ENCODE measurements around the gene WWOX.

WWOX gene

GRCh38 chr16:78413651-78414050 is 314.2 kb downstream of the WWOX start:
- POLR2A ChIA-PET, result no interaction called here
- CTCF ChIA-PET, result no interaction called here
- TF ChIP-seq, protein P1, sequence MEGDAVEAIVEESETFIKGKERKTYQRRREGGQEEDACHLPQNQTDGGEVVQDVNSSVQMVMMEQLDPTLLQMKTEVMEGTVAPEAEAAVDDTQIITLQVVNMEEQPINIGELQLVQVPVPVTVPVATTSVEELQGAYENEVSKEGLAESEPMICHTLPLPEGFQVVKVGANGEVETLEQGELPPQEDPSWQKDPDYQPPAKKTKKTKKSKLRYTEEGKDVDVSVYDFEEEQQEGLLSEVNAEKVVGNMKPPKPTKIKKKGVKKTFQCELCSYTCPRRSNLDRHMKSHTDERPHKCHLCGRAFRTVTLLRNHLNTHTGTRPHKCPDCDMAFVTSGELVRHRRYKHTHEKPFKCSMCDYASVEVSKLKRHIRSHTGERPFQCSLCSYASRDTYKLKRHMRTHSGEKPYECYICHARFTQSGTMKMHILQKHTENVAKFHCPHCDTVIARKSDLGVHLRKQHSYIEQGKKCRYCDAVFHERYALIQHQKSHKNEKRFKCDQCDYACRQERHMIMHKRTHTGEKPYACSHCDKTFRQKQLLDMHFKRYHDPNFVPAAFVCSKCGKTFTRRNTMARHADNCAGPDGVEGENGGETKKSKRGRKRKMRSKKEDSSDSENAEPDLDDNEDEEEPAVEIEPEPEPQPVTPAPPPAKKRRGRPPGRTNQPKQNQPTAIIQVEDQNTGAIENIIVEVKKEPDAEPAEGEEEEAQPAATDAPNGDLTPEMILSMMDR (IDR thresholded peaks at IDR 0.05; ENCODE audit: insufficient read depth, low read length, missing control alignments), result no peak

GRCh38 chr16:78415013-78415412 is 315.6 kb downstream of the WWOX start:
- no peak for DNase-seq (ENCODE audit: low read depth, low spot score)
- ChIA-PET POLR2A (no interaction called here), CTCF (no interaction called here)
- TF ChIP-seq, protein P1 (IDR thresholded peaks at IDR 0.05; ENCODE audit: insufficient read depth, low read length, missing control alignments), result no peak
- no peak overlapping the region for H3K4me3 ChIP-seq (ENCODE audit: low read depth, low read length)

More at GRCh38 chr16:78413651-78414050, 314.2 kb downstream of the WWOX start:
- no peak for DNase-seq (ENCODE audit: low read depth, low spot score)
- H3K4me3 ChIP-seq (ENCODE audit: low read depth, low read length), result no peak overlapping the region

GRCh38 chr16:78415669-78416068 is 316.2 kb downstream of the WWOX start:
- DNase-seq (ENCODE audit: low read depth, low spot score), result no peak
- ChIA-PET POLR2A (no interaction called here), CTCF (no interaction called here)
- no peak overlapping the region for H3K4me3 ChIP-seq (ENCODE audit: low read depth, low read length)
- TF ChIP-seq, protein P1 (IDR thresholded peaks at IDR 0.05; ENCODE audit: insufficient read depth, low read length, missing control alignments), result no peak

DNA sequence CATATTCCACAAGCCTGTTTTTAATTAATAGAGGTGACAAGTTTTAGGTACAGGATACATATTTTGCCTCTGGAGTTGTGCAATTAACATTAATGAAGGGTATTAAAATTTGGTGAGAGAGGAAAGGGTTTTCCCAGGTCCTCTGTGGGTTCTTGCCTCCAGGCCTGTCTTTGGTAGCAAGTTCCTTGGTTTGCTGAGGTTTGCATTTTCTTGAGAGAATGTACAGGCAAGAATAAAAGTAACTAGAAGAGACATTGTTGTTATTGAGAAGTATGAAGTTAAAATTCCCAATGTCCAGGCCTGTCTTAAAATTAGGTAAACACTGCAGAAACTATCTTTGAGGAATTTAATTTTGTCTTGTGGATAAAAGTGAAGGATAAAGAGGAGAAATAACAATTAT is 316.9 kb downstream of the WWOX start:
- ChIA-PET CTCF (no interaction called here), POLR2A (no interaction called here)
- DNase-seq (ENCODE audit: low read depth, low spot score), result no peak
- no peak overlapping the region for H3K4me3 ChIP-seq (ENCODE audit: low read depth, low read length)
- TF ChIP-seq, protein P1 (IDR thresholded peaks at IDR 0.05; ENCODE audit: insufficient read depth, low read length, missing control alignments), result no peak

GRCh38 chr16:78421181-78421708 is 321.8 kb downstream of the WWOX start:
- TF ChIP-seq, protein P1 (IDR thresholded peaks at IDR 0.05; ENCODE audit: insufficient read depth, low read length, missing control alignments), result no peak
- ChIA-PET POLR2A (no interaction called here), CTCF (no interaction called here)
- no peak for DNase-seq (ENCODE audit: low read depth, low spot score)
- H3K4me3 ChIP-seq (ENCODE audit: low read depth, low read length), result no peak overlapping the region

GRCh38 chr16:78425281-78425680 is 325.8 kb downstream of the WWOX start:
- H3K4me3 ChIP-seq (ENCODE audit: low read depth, low read length), result no peak overlapping the region
- TF ChIP-seq, protein P1 (IDR thresholded peaks at IDR 0.05; ENCODE audit: insufficient read depth, low read length, missing control alignments), result no peak
- CTCF ChIA-PET, result no interaction called here
- DNase-seq (ENCODE audit: low read depth, low spot score), result no peak
- POLR2A ChIA-PET, result no interaction called here

Data from AG04449 (cell line).